ENCODE results near the gene RIPOR3.
"Not testable (repeated sequence)": the region's sequence is repeated elsewhere in the genome, so short reads cannot be mapped to it uniquely, and the experiment has no call there.

RIPOR3 gene

GRCh38 chr20:50716518-50716917 lies 25.2 kb upstream of the RIPOR3 start:
- H3K27ac Mint-ChIP-seq, result no peak overlapping the region
- no peaks in the 10 kb centered on the region for H3K4me1 Mint-ChIP-seq (ENCODE audit: low read depth)
- peaks cover 7% of the 10 kb centered on the region for H3K27me3 Mint-ChIP-seq
- H3K36me3 Mint-ChIP-seq, result no peaks in the 10 kb centered on the region
- H3K9me3 Mint-ChIP-seq (ENCODE audit: low read depth), result no peaks in the 10 kb centered on the region
- no peak overlapping the region for H3K4me3 Mint-ChIP-seq

GRCh38 chr20:50715694-50716093 lies 24.4 kb upstream of the RIPOR3 start:
- Mint-ChIP-seq H3K9me3 (ENCODE audit: low read depth) (no peaks in the 10 kb centered on the region), H3K36me3 (no peaks in the 10 kb centered on the region), H3K27ac (no peak overlapping the region), H3K4me3 (no peak overlapping the region), H3K4me1 (ENCODE audit: low read depth) (no peaks in the 10 kb centered on the region), H3K27me3 (peaks cover 11% of the 10 kb centered on the region)

GRCh38 chr20:50714426-50714825 lies 23.1 kb upstream of the RIPOR3 start:
- H3K36me3 Mint-ChIP-seq; H3K27ac Mint-ChIP-seq; H3K4me1 Mint-ChIP-seq (ENCODE audit: low read depth); H3K9me3 Mint-ChIP-seq (ENCODE audit: low read depth); H3K4me3 Mint-ChIP-seq: not testable (repeated sequence)
- H3K27me3 Mint-ChIP-seq, result peaks cover 11% of the 10 kb centered on the region

GRCh38 chr20:50713657-50714101 lies 22.3 kb upstream of the RIPOR3 start:
- Mint-ChIP-seq H3K36me3 (no peaks in the 10 kb centered on the region), H3K27ac (no peak overlapping the region), H3K9me3 (ENCODE audit: low read depth) (no peaks in the 10 kb centered on the region), H3K4me3 (no peak overlapping the region), H3K4me1 (ENCODE audit: low read depth) (no peaks in the 10 kb centered on the region), H3K27me3 (peaks cover 14% of the 10 kb centered on the region)

GRCh38 chr20:50712771-50713656 lies 21.7 kb upstream of the RIPOR3 start:
- Mint-ChIP-seq H3K4me3 (no peak overlapping the region), H3K4me1 (ENCODE audit: low read depth) (no peaks in the 10 kb centered on the region), H3K9me3 (ENCODE audit: low read depth) (no peaks in the 10 kb centered on the region), H3K27ac (no peak overlapping the region), H3K36me3 (no peaks in the 10 kb centered on the region), H3K27me3 (peaks cover 14% of the 10 kb centered on the region)

- H3K27ac Mint-ChIP-seq, result no peak overlapping the region
- no peak overlapping the region for H3K4me3 Mint-ChIP-seq
- H3K4me1 Mint-ChIP-seq (ENCODE audit: low read depth), result no peaks in the 10 kb centered on the region
- no peaks in the 10 kb centered on the region for H3K9me3 Mint-ChIP-seq (ENCODE audit: low read depth)
- peaks cover 14% of the 10 kb centered on the region for H3K27me3 Mint-ChIP-seq
- no peaks in the 10 kb centered on the region for H3K36me3 Mint-ChIP-seq
Observed at GRCh38 chr20:50711113-50711825, 19.9 kb upstream of the RIPOR3 start.

- Mint-ChIP-seq H3K4me1 (ENCODE audit: low read depth) (no peaks in the 10 kb centered on the region), H3K27ac (no peak overlapping the region), H3K4me3 (no peak overlapping the region), H3K9me3 (ENCODE audit: low read depth) (no peaks in the 10 kb centered on the region), H3K36me3 (no peaks in the 10 kb centered on the region), H3K27me3 (peaks cover 14% of the 10 kb centered on the region)
Observed at GRCh38 chr20:50710492-50711063, 19.2 kb upstream of the RIPOR3 start.

- Mint-ChIP-seq H3K27me3 (peaks cover 14% of the 10 kb centered on the region), H3K4me1 (ENCODE audit: low read depth) (no peaks in the 10 kb centered on the region), H3K36me3 (no peaks in the 10 kb centered on the region), H3K9me3 (ENCODE audit: low read depth) (no peaks in the 10 kb centered on the region), H3K4me3 (no peak overlapping the region), H3K27ac (no peak overlapping the region)
Observed at GRCh38 chr20:50709636-50709973, 18.3 kb upstream of the RIPOR3 start.

GRCh38 chr20:50708845-50709635 lies 17.7 kb upstream of the RIPOR3 start:
- H3K36me3 Mint-ChIP-seq, result no peaks in the 10 kb centered on the region
- no peak overlapping the region for H3K27ac Mint-ChIP-seq
- no peaks in the 10 kb centered on the region for H3K4me1 Mint-ChIP-seq (ENCODE audit: low read depth)
- H3K9me3 Mint-ChIP-seq (ENCODE audit: low read depth), result no peaks in the 10 kb centered on the region
- no peak overlapping the region for H3K4me3 Mint-ChIP-seq
- peaks cover 14% of the 10 kb centered on the region for H3K27me3 Mint-ChIP-seq

GRCh38 chr20:50704971-50705370 lies 13.6 kb upstream of the RIPOR3 start:
- H3K27me3 Mint-ChIP-seq, result peaks cover 7% of the 10 kb centered on the region
- no peaks in the 10 kb centered on the region for H3K9me3 Mint-ChIP-seq (ENCODE audit: low read depth)

GRCh38 chr20:50704514-50704913 lies 13.2 kb upstream of the RIPOR3 start:
- Mint-ChIP-seq H3K27ac (no peak overlapping the region), H3K4me3 (no peak overlapping the region), H3K4me1 (ENCODE audit: low read depth) (no peaks in the 10 kb centered on the region), H3K36me3 (no peaks in the 10 kb centered on the region), H3K27me3 (peaks cover 7% of the 10 kb centered on the region), H3K9me3 (ENCODE audit: low read depth) (no peaks in the 10 kb centered on the region)

More at GRCh38 chr20:50704971-50705370, 13.6 kb upstream of the RIPOR3 start:
- no peak overlapping the region for H3K27ac Mint-ChIP-seq
- no peaks in the 10 kb centered on the region for H3K36me3 Mint-ChIP-seq
- no peak overlapping the region for H3K4me3 Mint-ChIP-seq
- no peaks in the 10 kb centered on the region for H3K4me1 Mint-ChIP-seq (ENCODE audit: low read depth)

GRCh38 chr20:50703651-50704438 lies 12.5 kb upstream of the RIPOR3 start:
- not testable (repeated sequence) for H3K4me1 Mint-ChIP-seq (ENCODE audit: low read depth)

GRCh38 chr20:50701041-50701963 lies 10.0 kb upstream of the RIPOR3 start:
- Mint-ChIP-seq H3K36me3 (no peaks in the 10 kb centered on the region), H3K27ac (no peak overlapping the region), H3K4me1 (ENCODE audit: low read depth) (no peaks in the 10 kb centered on the region), H3K27me3 (peaks cover 4% of the 10 kb centered on the region), H3K4me3 (no peak overlapping the region), H3K9me3 (ENCODE audit: low read depth) (no peaks in the 10 kb centered on the region)

More at GRCh38 chr20:50703651-50704438, 12.5 kb upstream of the RIPOR3 start:
- not testable (repeated sequence) for H3K27ac Mint-ChIP-seq; H3K27me3 Mint-ChIP-seq; H3K4me3 Mint-ChIP-seq; H3K36me3 Mint-ChIP-seq; H3K9me3 Mint-ChIP-seq (ENCODE audit: low read depth)
